ENCODE results near the gene IGSF10.

The IGSF10 gene

GRCh38 chr3:151425627-151426340, 35.1 kb downstream of the IGSF10 start:
- peak; percentile 22; the same call in 1 of the 2 replicates for TF ChIP-seq CTCF (IDR thresholded peaks at IDR 0.05; ENCODE audit: control insufficient read depth, extremely low read depth, insufficient read depth)
- no peak for DNase-seq (ENCODE audit: low read depth)
- H3K4me3 ChIP-seq (ENCODE audit: low read depth, low read length), result no peak overlapping the region

DNA sequence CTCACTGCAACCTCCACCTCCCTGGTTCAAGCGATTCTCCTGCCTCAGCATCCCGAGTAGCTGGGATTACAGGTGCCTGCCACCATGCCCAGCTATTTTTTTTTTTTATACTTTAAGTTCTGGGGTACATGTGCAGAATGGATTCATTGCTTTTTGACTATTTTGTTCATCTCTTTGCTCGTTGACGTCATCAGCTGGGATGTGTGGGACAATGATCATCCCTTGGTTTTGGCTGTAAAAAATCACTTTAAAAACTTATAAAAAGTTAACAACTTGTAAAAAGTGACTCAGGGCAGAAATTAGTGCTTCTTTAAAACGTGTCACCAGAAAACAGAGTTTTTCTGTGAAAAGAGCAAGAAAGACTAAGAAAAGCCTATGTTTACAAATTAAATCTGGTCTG, 37.8 kb downstream of the IGSF10 start:
- no peak for TF ChIP-seq CTCF (IDR thresholded peaks at IDR 0.05; ENCODE audit: control insufficient read depth, extremely low read depth, insufficient read depth)
- no peak for DNase-seq (ENCODE audit: low read depth)
- H3K4me3 ChIP-seq (ENCODE audit: low read depth, low read length), result no peak overlapping the region

GRCh38 chr3:151421938-151422337, 38.9 kb downstream of the IGSF10 start:
- H3K4me3 ChIP-seq (ENCODE audit: low read depth, low read length), result no peak overlapping the region
- no peak for TF ChIP-seq CTCF (IDR thresholded peaks at IDR 0.05; ENCODE audit: control insufficient read depth, extremely low read depth, insufficient read depth)
- DNase-seq (ENCODE audit: low read depth), result no peak

DNA sequence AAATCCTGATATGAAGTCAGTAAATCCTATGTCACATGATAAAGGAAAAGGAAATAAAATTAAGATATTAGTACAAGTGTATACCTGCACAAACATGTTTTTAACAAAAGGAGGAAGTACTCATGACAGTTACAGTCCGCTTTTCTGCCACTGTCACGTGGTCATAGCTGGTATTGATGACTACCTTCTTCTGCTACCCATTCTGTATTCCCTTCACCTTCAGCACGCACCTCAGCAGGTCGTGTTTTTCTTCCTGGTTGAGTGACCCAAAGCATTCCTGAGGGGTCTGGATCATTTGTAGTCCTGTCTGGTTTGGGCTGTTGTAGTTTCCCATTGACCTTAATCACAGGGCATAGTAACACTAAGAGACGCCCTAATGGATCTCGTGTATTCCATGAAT, 41.1 kb downstream of the IGSF10 start:
- no peak for TF ChIP-seq CTCF (IDR thresholded peaks at IDR 0.05; ENCODE audit: control insufficient read depth, extremely low read depth, insufficient read depth)
- DNase-seq (ENCODE audit: low read depth), result no peak
- H3K4me3 ChIP-seq (ENCODE audit: low read depth, low read length), result no peak overlapping the region

GRCh38 chr3:151415289-151415688, 45.6 kb downstream of the IGSF10 start:
- TF ChIP-seq CTCF (IDR thresholded peaks at IDR 0.05; ENCODE audit: control insufficient read depth, extremely low read depth, insufficient read depth), result no peak
- no peak for DNase-seq (ENCODE audit: low read depth)
- no peak overlapping the region for H3K4me3 ChIP-seq (ENCODE audit: low read depth, low read length)

- H3K4me3 ChIP-seq (ENCODE audit: low read depth, low read length), result no peak overlapping the region
- no peak for TF ChIP-seq CTCF (IDR thresholded peaks at IDR 0.05; ENCODE audit: control insufficient read depth, extremely low read depth, insufficient read depth)
- no peak for DNase-seq (ENCODE audit: low read depth)
These were observed 47.9 kb downstream of the IGSF10 start for GRCh38 chr3:151412989-151413388.
